GM12892 (cell line): ENCODE results near the gene SLC25A22.

Experiments used
- POLR2A ChIP-seq: IDR thresholded peaks from 2 replicates; pipeline ENCODE4 v1.6.1; 2011; ENCODE audit warnings: low read depth, low read length, control low read depth
- POLR2AphosphoS5 ChIP-seq: IDR thresholded peaks from 2 replicates; pipeline ENCODE4 v1.6.1; 2011; ENCODE audit warnings: low read depth, low read length, control low read depth
- TAF1 ChIP-seq: IDR thresholded peaks from 2 replicates; pipeline ENCODE4 v1.6.1; 2011; ENCODE audit warnings: low read depth, mild to moderate bottlenecking, control low read depth, low read length, borderline replicate concordance

- TF ChIP-seq POLR2A: no peak
- no peak for TF ChIP-seq POLR2AphosphoS5
- no peak for TF ChIP-seq TAF1
These were observed 34.5 kb upstream of the SLC25A22 start, which contains the start of gene CD151 for GRCh38 chr11:832529-833113.
